Measurements from ENCODE around the gene EXOC4.

EXOC4 gene

DNA sequence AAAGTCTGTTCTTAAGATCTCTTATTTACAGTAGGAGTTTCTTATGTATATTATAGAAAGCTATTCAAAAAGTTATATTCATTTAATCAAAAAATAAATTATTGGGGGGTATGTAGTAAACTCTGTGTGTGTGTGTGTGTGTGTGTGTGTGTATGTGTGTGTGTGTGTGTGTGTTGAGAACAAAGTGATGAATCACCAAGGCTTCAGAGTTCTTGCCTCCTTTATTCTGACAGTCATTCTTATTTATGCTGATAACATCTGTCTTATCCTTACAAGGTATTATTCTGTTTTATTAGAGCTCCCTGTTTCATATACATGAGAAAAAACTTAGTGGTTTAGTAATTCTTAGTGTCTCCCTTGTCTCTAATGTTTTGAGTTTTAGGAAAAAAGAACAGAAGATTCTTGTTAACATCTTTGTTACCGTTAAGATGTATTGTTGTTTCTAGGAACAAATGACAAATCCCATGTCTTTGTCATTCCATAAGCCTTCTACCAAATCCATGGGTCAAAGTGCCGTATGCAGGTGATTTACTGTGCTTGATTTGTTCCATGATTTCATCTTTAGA lies 424.0 kb downstream of the EXOC4 start:
- Histone ChIP-seq H3K4me1 (ENCODE audit: insufficient read depth, low read length) (peaks cover 10% of the 10 kb centered on the region; the same call in 1 of the 2 replicates), H3K9ac (ENCODE audit: low read depth, low read length) (no peak overlapping the region), H3K9me3 (ENCODE audit: control insufficient read depth, insufficient read depth, low read length) (no peaks in the 10 kb centered on the region), H3K36me3 (ENCODE audit: insufficient read depth, low read length) (no peaks in the 10 kb centered on the region)

DNA sequence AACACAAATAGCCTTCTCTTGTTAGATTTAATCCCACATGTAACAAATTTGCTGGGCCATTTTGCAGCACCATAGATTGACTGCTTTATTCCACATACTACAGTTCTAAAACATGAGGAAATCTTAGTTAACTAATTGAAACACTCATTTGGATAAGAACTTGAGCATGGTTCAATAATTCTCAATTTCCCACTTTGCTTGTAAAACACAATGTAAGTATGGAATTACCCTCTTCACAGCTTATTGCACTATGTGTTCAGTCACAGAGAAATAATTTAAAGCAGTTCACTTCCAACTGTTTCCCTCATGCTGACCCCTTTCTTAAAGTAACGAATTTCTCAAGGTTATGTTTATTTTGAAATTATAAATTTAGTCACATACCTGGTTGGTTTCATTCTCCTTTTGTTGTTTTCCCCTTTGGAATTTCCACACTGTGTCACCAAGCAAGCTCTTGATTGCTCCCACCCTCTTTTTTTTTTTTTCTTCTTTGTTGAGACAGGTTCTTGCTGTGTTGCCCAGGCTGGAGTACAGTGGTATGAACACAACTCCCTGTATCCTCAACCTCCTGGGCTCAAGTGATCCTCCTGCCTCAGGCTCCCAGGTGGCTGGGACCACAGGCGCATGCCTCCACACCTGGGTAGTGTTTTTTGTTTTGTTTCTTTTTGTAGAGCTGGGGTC lies 425.4 kb downstream of the EXOC4 start:
- peaks cover 10% of the 10 kb centered on the region; the same call in 1 of the 2 replicates for H3K4me1 ChIP-seq (ENCODE audit: insufficient read depth, low read length)
- no peaks in the 10 kb centered on the region for H3K36me3 ChIP-seq (ENCODE audit: insufficient read depth, low read length)
- H3K9me3 ChIP-seq (ENCODE audit: control insufficient read depth, insufficient read depth, low read length): no peaks in the 10 kb centered on the region
- H3K9ac ChIP-seq (ENCODE audit: low read depth, low read length): no peak overlapping the region

GRCh38 chr7:133679977-133680376 lies 427.1 kb downstream of the EXOC4 start:
- peaks cover 10% of the 10 kb centered on the region; the same call in 1 of the 2 replicates for H3K4me1 ChIP-seq (ENCODE audit: insufficient read depth, low read length)
- no peaks in the 10 kb centered on the region for H3K9me3 ChIP-seq (ENCODE audit: control insufficient read depth, insufficient read depth, low read length)

DNA sequence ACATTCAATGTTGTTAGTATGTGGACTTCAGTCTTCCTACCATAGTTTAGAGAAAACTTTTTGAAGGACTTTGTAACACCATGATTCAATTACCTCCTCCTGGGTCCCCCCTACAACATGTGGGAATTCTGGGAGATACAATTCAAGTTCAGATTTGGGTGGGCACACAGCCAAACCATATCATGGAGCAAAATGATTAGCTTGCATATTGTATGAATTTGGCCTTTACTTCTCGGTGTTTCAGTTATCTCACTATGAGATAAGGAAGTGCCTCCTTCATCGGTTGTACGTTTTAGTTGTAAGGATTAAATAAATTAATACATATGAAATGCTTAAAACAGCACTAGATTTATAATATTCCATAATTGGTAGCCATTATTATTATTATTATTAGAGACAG lies 428.7 kb downstream of the EXOC4 start:
- no peaks in the 10 kb centered on the region for H3K36me3 ChIP-seq (ENCODE audit: insufficient read depth, low read length)
- no peaks in the 10 kb centered on the region; the same call in 1 of the 2 replicates for H3K9me3 ChIP-seq (ENCODE audit: control insufficient read depth, insufficient read depth, low read length)
- H3K4me1 ChIP-seq (ENCODE audit: insufficient read depth, low read length): peaks cover 10% of the 10 kb centered on the region; the same call in 1 of the 2 replicates
- H3K9ac ChIP-seq (ENCODE audit: low read depth, low read length): no peak overlapping the region

More at GRCh38 chr7:133679977-133680376, 427.1 kb downstream of the EXOC4 start:
- H3K36me3 ChIP-seq (ENCODE audit: insufficient read depth, low read length): no peaks in the 10 kb centered on the region
- no peak overlapping the region for H3K9ac ChIP-seq (ENCODE audit: low read depth, low read length)

GRCh38 chr7:133682364-133683181 lies 429.7 kb downstream of the EXOC4 start:
- H3K36me3 ChIP-seq (ENCODE audit: insufficient read depth, low read length): no peaks in the 10 kb centered on the region
- no peaks in the 10 kb centered on the region; the same call in 1 of the 2 replicates for H3K9me3 ChIP-seq (ENCODE audit: control insufficient read depth, insufficient read depth, low read length)
- H3K4me1 ChIP-seq (ENCODE audit: insufficient read depth, low read length): peaks cover 10% of the 10 kb centered on the region; the same call in 1 of the 2 replicates
- H3K9ac ChIP-seq (ENCODE audit: low read depth, low read length): no peak overlapping the region

DNA sequence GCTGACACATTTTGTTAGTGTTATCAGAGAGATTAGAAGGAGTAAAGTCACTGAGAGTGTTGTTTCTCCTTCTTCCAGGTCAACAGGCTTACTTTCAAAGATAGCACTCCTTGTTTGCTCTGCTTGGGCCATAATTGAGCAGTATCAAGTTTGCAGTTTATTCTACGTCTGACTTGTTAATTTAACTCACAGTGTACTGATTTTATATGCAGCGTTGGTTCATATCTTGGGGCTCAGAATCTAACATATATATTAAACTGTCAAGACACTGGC lies 430.2 kb downstream of the EXOC4 start:
- H3K9me3 ChIP-seq (ENCODE audit: control insufficient read depth, insufficient read depth, low read length): no peaks in the 10 kb centered on the region; the same call in 1 of the 2 replicates
- H3K4me1 ChIP-seq (ENCODE audit: insufficient read depth, low read length): peaks cover 10% of the 10 kb centered on the region; the same call in 1 of the 2 replicates
- no peak overlapping the region for H3K9ac ChIP-seq (ENCODE audit: low read depth, low read length)
- no peaks in the 10 kb centered on the region for H3K36me3 ChIP-seq (ENCODE audit: insufficient read depth, low read length)

- H3K4me1 ChIP-seq (ENCODE audit: insufficient read depth, low read length): no peaks in the 10 kb centered on the region
- H3K36me3 ChIP-seq (ENCODE audit: insufficient read depth, low read length): no peaks in the 10 kb centered on the region
- no peak overlapping the region for H3K9ac ChIP-seq (ENCODE audit: low read depth, low read length)
- H3K9me3 ChIP-seq (ENCODE audit: control insufficient read depth, insufficient read depth, low read length): no peaks in the 10 kb centered on the region; the same call in 1 of the 2 replicates
These were observed 435.8 kb downstream of the EXOC4 start for GRCh38 chr7:133688483-133689239.

DNA sequence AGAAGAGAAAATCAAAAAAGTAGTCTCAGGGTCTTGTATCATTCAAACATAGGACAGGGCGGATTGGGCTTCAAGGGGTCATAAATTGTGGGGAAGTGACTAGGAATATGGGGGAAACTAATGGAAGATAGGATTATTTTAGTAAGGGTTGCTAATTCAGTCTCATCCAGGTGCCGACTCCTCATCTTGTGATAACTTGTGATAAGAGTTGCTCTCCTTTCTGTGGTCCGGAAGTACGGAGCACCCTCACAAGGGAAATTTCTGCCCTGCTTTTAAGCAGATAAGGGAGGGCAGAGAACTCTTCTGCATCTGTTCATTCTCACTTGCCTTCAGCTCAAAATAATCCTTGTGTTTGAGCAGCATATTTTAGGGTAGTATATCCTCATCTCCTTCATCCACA lies 437.9 kb downstream of the EXOC4 start:
- Histone ChIP-seq H3K9ac (ENCODE audit: low read depth, low read length) (no peak overlapping the region), H3K4me1 (ENCODE audit: insufficient read depth, low read length) (no peaks in the 10 kb centered on the region), H3K36me3 (ENCODE audit: insufficient read depth, low read length) (no peaks in the 10 kb centered on the region), H3K9me3 (ENCODE audit: control insufficient read depth, insufficient read depth, low read length) (no peaks in the 10 kb centered on the region)

GRCh38 chr7:133691727-133692610 lies 439.1 kb downstream of the EXOC4 start:
- Histone ChIP-seq H3K36me3 (ENCODE audit: insufficient read depth, low read length) (no peaks in the 10 kb centered on the region), H3K9ac (ENCODE audit: low read depth, low read length) (no peak overlapping the region), H3K9me3 (ENCODE audit: control insufficient read depth, insufficient read depth, low read length) (no peaks in the 10 kb centered on the region), H3K4me1 (ENCODE audit: insufficient read depth, low read length) (no peaks in the 10 kb centered on the region)

DNA sequence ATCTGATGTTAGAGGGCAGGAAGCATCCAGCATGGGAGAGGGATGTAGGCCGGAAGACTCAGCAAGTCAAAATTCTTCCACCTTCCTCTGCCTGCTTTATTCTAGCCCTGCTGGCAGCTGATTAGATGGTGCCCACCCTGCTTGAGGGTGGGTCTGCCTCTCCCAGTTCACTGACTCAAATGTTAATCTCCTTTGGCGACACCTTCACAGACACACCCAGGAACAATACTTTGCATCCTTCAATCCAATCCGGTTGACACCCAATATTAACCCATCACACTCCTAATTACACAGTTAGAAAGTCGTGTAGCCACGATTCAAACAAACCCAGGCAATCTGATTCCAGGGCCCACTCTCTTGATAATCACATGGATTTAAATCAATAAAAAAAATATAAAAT lies 440.4 kb downstream of the EXOC4 start:
- H3K4me1 ChIP-seq (ENCODE audit: insufficient read depth, low read length): 0 out of 2 replicates have a peak, but pooled peaks cover 4% of the 10 kb centered on the region
- no peaks in the 10 kb centered on the region for H3K36me3 ChIP-seq (ENCODE audit: insufficient read depth, low read length)
- H3K9me3 ChIP-seq (ENCODE audit: control insufficient read depth, insufficient read depth, low read length): no peaks in the 10 kb centered on the region
- H3K9ac ChIP-seq (ENCODE audit: low read depth, low read length): no peak overlapping the region

- H3K9ac ChIP-seq (ENCODE audit: low read depth, low read length): no peak overlapping the region
- no peaks in the 10 kb centered on the region for H3K36me3 ChIP-seq (ENCODE audit: insufficient read depth, low read length)
- H3K4me1 ChIP-seq (ENCODE audit: insufficient read depth, low read length): 0 out of 2 replicates have a peak, but pooled peaks cover 4% of the 10 kb centered on the region
- H3K9me3 ChIP-seq (ENCODE audit: control insufficient read depth, insufficient read depth, low read length): no peaks in the 10 kb centered on the region
These were observed 443.2 kb downstream of the EXOC4 start for GRCh38 chr7:133696056-133696455.

GRCh38 chr7:133697585-133697984 lies 444.7 kb downstream of the EXOC4 start:
- H3K4me1 ChIP-seq (ENCODE audit: insufficient read depth, low read length): 0 out of 2 replicates have a peak, but pooled peaks cover 4% of the 10 kb centered on the region
- no peaks in the 10 kb centered on the region for H3K36me3 ChIP-seq (ENCODE audit: insufficient read depth, low read length)
- H3K9me3 ChIP-seq (ENCODE audit: control insufficient read depth, insufficient read depth, low read length): no peaks in the 10 kb centered on the region
- no peak overlapping the region for H3K9ac ChIP-seq (ENCODE audit: low read depth, low read length)

- no peaks in the 10 kb centered on the region for H3K36me3 ChIP-seq (ENCODE audit: insufficient read depth, low read length)
These were observed 445.2 kb downstream of the EXOC4 start for GRCh38 chr7:133698127-133698526.

More at GRCh38 chr7:133698127-133698526, 445.2 kb downstream of the EXOC4 start:
- no peak overlapping the region for H3K9ac ChIP-seq (ENCODE audit: low read depth, low read length)
- H3K9me3 ChIP-seq (ENCODE audit: control insufficient read depth, insufficient read depth, low read length): no peaks in the 10 kb centered on the region
- H3K4me1 ChIP-seq (ENCODE audit: insufficient read depth, low read length): 0 out of 2 replicates have a peak, but pooled peaks cover 4% of the 10 kb centered on the region

Measured in ES-I3 (cell line).